Breast epithelium (tissue), 4 donors: ENCODE data around the gene EPM2A. TPM values are rescaled to one million over a fixed set of nuclear protein-coding genes. Genes with fewer than 3 reads are reported as not detected.

Source experiments
- DNase-seq, 2 donors: peaks; one replicate each; pipeline ENCODE4 v3.0.0-alpha.2; 2019; ENCODE audit warnings: low spot score in 2 of 2
- H3K27ac ChIP-seq, 2 donors: fragments of 200-600 bp; sonication (generic) in 1 of 2; one replicate each; pipeline ENCODE4 v1.5.1; 2016 to 2019; ENCODE audit warnings: mild to moderate bottlenecking in 1 of 2
- H3K27me3 ChIP-seq, 2 donors: fragments of 200-600 bp; sonication (generic) in 1 of 2; one replicate each; pipeline versions ENCODE4 v1.5.1 to v1.6.0; 2017 to 2019; ENCODE audit warnings: control low read depth in 1 of 2, mild to moderate bottlenecking in 1 of 2
- H3K36me3 ChIP-seq: fragments of 200-600 bp; one replicate; pipeline ENCODE4 v1.5.1; 2019
- H3K4me1 ChIP-seq, 2 donors: fragments of 200-600 bp; sonication (generic); one replicate each; pipeline ENCODE4 v1.5.1; 2016 to 2019; ENCODE audit warnings: control low read depth in 1 of 2
- H3K4me3 ChIP-seq, 3 donors: fragments of 200-600 bp; sonication (generic); 1 replicate in 2 of 3; 2 replicates in 1 of 3; pipeline ENCODE4 v1.5.1; 2016 to 2019; ENCODE audit warnings: mild to moderate bottlenecking in 3 of 3, moderate library complexity in 2 of 3
- H3K9me3 ChIP-seq, 2 donors: fragments of 200-600 bp; sonication (generic) in 1 of 2; one replicate each; pipeline ENCODE4 v1.5.1; 2016 to 2019; ENCODE audit warnings: control low read depth in 1 of 2
- POLR2A ChIP-seq: fragments of 450-650 bp; IDR thresholded peaks from one replicate; pipeline ENCODE4 v1.6.1; 2016; ENCODE audit warnings: antibody characterized with exemption, mild to moderate bottlenecking, moderate library complexity
- POLR2AphosphoS5 ChIP-seq, 3 donors: sonication (generic); formaldehyde crosslinking; IDR thresholded peaks; one replicate each; pipeline ENCODE4 v1.6.1; 2017; ENCODE audit warnings: antibody characterized with exemption in 3 of 3
- intact Hi-C: fragments of 100-400 bp; cut with DNase I; formaldehyde crosslinking; loops from one replicate; pipeline ENCODE4 v1.15.1; 2023; ENCODE audit warnings: low total_unique reads
- total RNA-seq, 3 donors: library from RNA; depleted of rRNA; stranded (reverse); fragments of >200 nt; gene quantifications; one replicate each; pipeline ENCODE4 v1.1.0, GENCODE V29; 2016
- TF ChIP-seq, protein P1 (sequence below), 3 donors: fragments of 450-650 bp; IDR thresholded peaks; one replicate each; pipeline ENCODE4 v1.5.1; 2016 to 2017; ENCODE audit warnings: antibody characterized with exemption in 3 of 3, mild to moderate bottlenecking in 3 of 3, moderate library complexity in 3 of 3

The EPM2A gene
- total RNA-seq, 3 donors from 2014 or later = 14.1 to 19.5 (median 15.7) TPM

DNA sequence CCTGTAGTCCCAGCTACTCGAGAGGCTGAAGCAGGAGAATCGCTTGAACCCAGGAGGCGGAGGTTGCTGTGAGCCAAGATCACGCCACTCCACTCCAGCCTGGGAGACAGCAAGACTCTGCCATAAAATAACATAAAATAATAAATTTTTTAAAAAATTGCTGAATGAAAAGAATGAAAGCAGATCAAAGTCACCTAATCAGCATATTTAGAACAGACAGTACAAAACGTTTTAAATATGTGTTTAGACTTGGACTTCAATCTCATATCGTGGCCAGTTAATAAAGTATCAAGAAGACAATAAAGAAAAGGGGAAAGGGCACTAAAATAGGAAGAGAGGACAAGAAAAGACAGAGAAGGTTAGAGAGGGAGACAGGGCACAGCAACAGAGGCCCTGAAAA lies 74.6 kb downstream of the EPM2A start:
- Histone ChIP-seq H3K4me3 (no peak overlapping the region), H3K27me3 (no peaks in the 10 kb centered on the region), H3K27ac (no peak overlapping the region), H3K4me1 (no peaks in the 10 kb centered on the region), H3K9me3 (no peaks in the 10 kb centered on the region), H3K36me3 (no peaks in the 10 kb centered on the region)
- intact Hi-C loops = no loop called here
- no peak for DNase-seq
- TF ChIP-seq POLR2AphosphoS5 (IDR thresholded peaks at IDR 0.05) (no peak), POLR2A (no peak)
- TF ChIP-seq, protein P1, sequence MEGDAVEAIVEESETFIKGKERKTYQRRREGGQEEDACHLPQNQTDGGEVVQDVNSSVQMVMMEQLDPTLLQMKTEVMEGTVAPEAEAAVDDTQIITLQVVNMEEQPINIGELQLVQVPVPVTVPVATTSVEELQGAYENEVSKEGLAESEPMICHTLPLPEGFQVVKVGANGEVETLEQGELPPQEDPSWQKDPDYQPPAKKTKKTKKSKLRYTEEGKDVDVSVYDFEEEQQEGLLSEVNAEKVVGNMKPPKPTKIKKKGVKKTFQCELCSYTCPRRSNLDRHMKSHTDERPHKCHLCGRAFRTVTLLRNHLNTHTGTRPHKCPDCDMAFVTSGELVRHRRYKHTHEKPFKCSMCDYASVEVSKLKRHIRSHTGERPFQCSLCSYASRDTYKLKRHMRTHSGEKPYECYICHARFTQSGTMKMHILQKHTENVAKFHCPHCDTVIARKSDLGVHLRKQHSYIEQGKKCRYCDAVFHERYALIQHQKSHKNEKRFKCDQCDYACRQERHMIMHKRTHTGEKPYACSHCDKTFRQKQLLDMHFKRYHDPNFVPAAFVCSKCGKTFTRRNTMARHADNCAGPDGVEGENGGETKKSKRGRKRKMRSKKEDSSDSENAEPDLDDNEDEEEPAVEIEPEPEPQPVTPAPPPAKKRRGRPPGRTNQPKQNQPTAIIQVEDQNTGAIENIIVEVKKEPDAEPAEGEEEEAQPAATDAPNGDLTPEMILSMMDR (IDR thresholded peaks at IDR 0.05) = no peak

DNA sequence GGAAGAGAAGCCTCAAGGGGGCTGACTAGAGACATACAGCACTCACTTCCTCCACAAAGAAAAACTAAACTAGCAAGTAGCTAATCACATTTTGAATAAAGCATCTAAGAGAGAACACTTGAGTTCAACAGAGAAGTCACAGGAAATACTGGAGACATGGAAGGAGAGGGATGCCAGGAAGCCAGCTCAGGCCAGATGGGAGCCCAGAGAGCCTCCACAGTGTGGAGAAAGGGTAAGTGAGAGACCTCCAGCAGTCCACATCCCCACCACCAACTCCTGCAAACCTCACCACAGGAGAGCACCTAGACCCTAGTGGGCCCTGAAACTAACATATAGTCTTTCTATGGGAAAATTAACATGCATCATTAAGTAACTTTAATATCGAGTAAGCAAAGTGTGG lies 79.2 kb downstream of the EPM2A start:
- no peak overlapping the region for H3K4me3 ChIP-seq
- H3K36me3 ChIP-seq = no peaks in the 10 kb centered on the region
- no peaks in the 10 kb centered on the region for H3K4me1 ChIP-seq
- intact Hi-C loops = no loop called here
- DNase-seq = no peak
- H3K27ac ChIP-seq = no peak overlapping the region
- no peaks in the 10 kb centered on the region for H3K27me3 ChIP-seq
- H3K9me3 ChIP-seq = no peaks in the 10 kb centered on the region
- no peak for TF ChIP-seq POLR2AphosphoS5 (IDR thresholded peaks at IDR 0.05)

DNA sequence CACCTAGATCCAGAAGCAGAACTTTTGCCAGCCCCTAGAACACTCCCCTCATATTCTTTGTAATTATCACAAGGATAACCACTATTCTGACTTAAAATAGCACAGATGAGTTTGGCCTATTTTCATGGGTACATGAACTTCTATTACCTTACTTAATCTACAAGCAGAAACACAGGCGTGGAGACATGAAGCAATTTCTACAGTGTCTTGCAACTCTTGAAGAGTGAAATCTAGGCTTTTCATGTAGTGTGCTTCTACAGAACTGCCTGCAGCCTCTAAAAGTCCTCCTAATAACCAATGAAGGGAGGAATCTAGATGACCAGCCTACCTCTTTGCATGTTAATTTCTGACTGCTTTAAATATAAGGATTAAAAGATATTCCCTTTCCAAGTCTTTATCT lies 82.7 kb downstream of the EPM2A start:
- no peak for DNase-seq

DNA sequence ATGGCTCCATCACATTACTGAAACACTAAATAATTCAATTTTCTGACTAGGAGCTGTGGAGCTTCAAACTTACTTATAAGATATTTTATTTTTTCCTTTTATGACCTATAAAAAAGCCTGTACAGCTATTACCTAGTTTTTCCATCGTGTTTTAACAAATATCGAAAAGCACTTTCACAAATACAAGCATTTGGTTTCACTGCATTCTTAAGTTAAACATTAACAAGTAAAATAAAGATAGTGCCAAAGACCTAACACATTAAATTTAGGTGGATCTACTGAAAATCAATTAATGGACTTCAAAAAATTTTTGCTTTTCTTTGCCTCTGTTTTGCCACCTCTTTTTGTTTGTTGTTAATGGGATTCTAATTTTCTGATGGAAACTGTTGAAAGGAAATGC lies 83.3 kb downstream of the EPM2A start:
- H3K36me3 ChIP-seq = no peaks in the 10 kb centered on the region
- TF ChIP-seq POLR2A (no peak), POLR2AphosphoS5 (IDR thresholded peaks at IDR 0.05) (no peak)
- TF ChIP-seq, protein P1 (IDR thresholded peaks at IDR 0.05) = no peak
- intact Hi-C loops = no loop called here

More for the DNA sequence above, 82.7 kb downstream of the EPM2A start:
- Histone ChIP-seq H3K4me1 (no peaks in the 10 kb centered on the region), H3K27ac (no peak overlapping the region), H3K27me3 (no peaks in the 10 kb centered on the region), H3K36me3 (no peaks in the 10 kb centered on the region), H3K4me3 (no peak overlapping the region), H3K9me3 (no peaks in the 10 kb centered on the region)
- TF ChIP-seq POLR2AphosphoS5 (IDR thresholded peaks at IDR 0.05) (no peak), POLR2A (no peak)
- TF ChIP-seq, protein P1 (IDR thresholded peaks at IDR 0.05) = no peak
- intact Hi-C loops = no loop called here

DNA sequence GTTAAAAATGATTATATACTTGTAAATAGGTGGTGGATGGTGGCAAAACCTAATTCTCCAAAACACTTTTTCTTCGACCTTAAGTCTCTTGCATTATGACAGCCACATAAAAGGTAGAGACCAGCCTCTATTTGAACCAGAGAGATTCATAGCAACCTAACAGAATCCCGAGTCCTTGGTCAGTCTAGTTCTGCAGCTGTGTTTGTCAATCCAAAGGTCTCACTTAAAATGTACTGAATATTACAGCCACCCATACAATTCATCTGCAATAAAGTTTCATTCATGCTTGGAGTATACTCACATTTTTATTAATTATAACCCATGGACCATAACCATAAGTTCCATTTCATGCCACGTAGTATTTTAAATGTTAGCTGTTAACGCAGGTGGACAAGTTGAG lies 87.2 kb downstream of the EPM2A start:
- intact Hi-C loops = no loop called here
- Histone ChIP-seq H3K27me3 (no peaks in the 10 kb centered on the region), H3K9me3 (no peaks in the 10 kb centered on the region), H3K4me1 (no peaks in the 10 kb centered on the region), H3K4me3 (no peak overlapping the region), H3K27ac (no peak overlapping the region), H3K36me3 (no peaks in the 10 kb centered on the region)
- TF ChIP-seq POLR2AphosphoS5 (IDR thresholded peaks at IDR 0.05) (no peak), POLR2A (no peak)
- TF ChIP-seq, protein P1 (IDR thresholded peaks at IDR 0.05) = no peak
- DNase-seq = no peak

More for the DNA sequence above, 83.3 kb downstream of the EPM2A start:
- H3K9me3 ChIP-seq = no peaks in the 10 kb centered on the region
- H3K27me3 ChIP-seq = no peaks in the 10 kb centered on the region
- H3K27ac ChIP-seq = no peak overlapping the region
- H3K4me3 ChIP-seq = no peak overlapping the region
- DNase-seq = no peak
- no peaks in the 10 kb centered on the region for H3K4me1 ChIP-seq

DNA sequence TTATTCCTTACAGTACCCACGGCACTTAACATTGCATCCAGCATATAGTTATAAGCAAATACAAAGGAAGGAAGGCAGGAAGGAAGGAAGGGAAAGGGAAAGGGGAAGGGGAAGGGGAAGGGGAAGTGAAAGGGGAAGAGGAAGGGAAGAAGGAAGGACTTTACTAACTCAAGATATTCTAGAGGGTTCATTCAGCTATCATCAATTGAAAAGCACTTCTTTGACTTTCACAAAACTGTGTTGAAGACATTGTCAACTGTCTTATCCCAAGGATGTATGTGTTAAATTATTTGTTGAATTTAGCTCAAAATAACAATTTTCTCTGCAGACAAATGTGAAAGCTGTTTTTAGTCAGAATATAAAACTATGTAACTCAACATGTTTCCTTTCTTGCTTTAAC lies 87.7 kb downstream of the EPM2A start:
- intact Hi-C loops = no loop called here
- no peak for TF ChIP-seq POLR2A
- TF ChIP-seq, protein P1 (IDR thresholded peaks at IDR 0.05) = no peak
- no peak for TF ChIP-seq POLR2AphosphoS5 (IDR thresholded peaks at IDR 0.05)
- no peak overlapping the region for H3K4me3 ChIP-seq
- DNase-seq = no peak
- H3K4me1 ChIP-seq = no peaks in the 10 kb centered on the region
- no peaks in the 10 kb centered on the region for H3K27me3 ChIP-seq
- no peaks in the 10 kb centered on the region for H3K36me3 ChIP-seq
- H3K27ac ChIP-seq = no peak overlapping the region
- no peaks in the 10 kb centered on the region for H3K9me3 ChIP-seq
